ENCODE results near the gene ATP11C.
A peak's percentile ranks its signal among the peaks of the same experiment; 100 is the strongest.

Gene ATP11C

GRCh38 chrX:139802048-139802447 lies 130.8 kb downstream of the ATP11C start:
- DNase-seq (ENCODE audit: low spot score), result no peak

- no peak for DNase-seq (ENCODE audit: low spot score)
Observed at GRCh38 chrX:139801397-139801813, 131.4 kb downstream of the ATP11C start.

- no peak for DNase-seq (ENCODE audit: low spot score)
Observed at GRCh38 chrX:139798701-139799100, 134.2 kb downstream of the ATP11C start.

- no peak for DNase-seq (ENCODE audit: low spot score)
Observed at GRCh38 chrX:139795196-139795595, 137.7 kb downstream of the ATP11C start.

GRCh38 chrX:139787601-139788000 lies 145.3 kb downstream of the ATP11C start:
- DNase-seq (ENCODE audit: low spot score), result no peak

- DNase-seq (ENCODE audit: low spot score), result no peak
Observed at GRCh38 chrX:139784807-139785206, 148.0 kb downstream of the ATP11C start.

GRCh38 chrX:139783959-139784358 lies 148.9 kb downstream of the ATP11C start:
- DNase-seq (ENCODE audit: low spot score), result no peak

GRCh38 chrX:139783030-139783429 lies 149.8 kb downstream of the ATP11C start:
- no peak for DNase-seq (ENCODE audit: low spot score)

GRCh38 chrX:139776599-139776998 lies 156.3 kb downstream of the ATP11C start:
- no peak for DNase-seq (ENCODE audit: low spot score)

GRCh38 chrX:139770366-139770765 lies 162.5 kb downstream of the ATP11C start:
- DNase-seq (ENCODE audit: low spot score), result no peak

- DNase-seq (ENCODE audit: low spot score), result no peak
Observed at GRCh38 chrX:139766545-139766983, 166.3 kb downstream of the ATP11C start.

- DNase-seq (ENCODE audit: low spot score), result no peak
Observed at GRCh38 chrX:139762400-139763183, 170.3 kb downstream of the ATP11C start.

GRCh38 chrX:139759637-139760036 lies 173.2 kb downstream of the ATP11C start:
- DNase-seq (ENCODE audit: low spot score), result peak; percentile 5

GRCh38 chrX:139758809-139759208 lies 174.0 kb downstream of the ATP11C start:
- no peak for DNase-seq (ENCODE audit: low spot score)

GRCh38 chrX:139758250-139758649 lies 174.6 kb downstream of the ATP11C start:
- no peak for DNase-seq (ENCODE audit: low spot score)

- DNase-seq (ENCODE audit: low spot score), result no peak
Observed at GRCh38 chrX:139751053-139751452, 181.8 kb downstream of the ATP11C start.

- DNase-seq (ENCODE audit: low spot score), result no peak
Observed at GRCh38 chrX:139750390-139750789, 182.5 kb downstream of the ATP11C start.

- DNase-seq (ENCODE audit: low spot score), result peak; percentile 7
Observed at GRCh38 chrX:139739138-139739537, 193.7 kb downstream of the ATP11C start.

- no peak for DNase-seq (ENCODE audit: low spot score)
Observed at GRCh38 chrX:139738581-139738980, 194.3 kb downstream of the ATP11C start.

- DNase-seq (ENCODE audit: low spot score), result no peak
Observed at GRCh38 chrX:139736151-139736550, 196.7 kb downstream of the ATP11C start.

GRCh38 chrX:139734996-139735395 lies 197.9 kb downstream of the ATP11C start:
- no peak for DNase-seq (ENCODE audit: low spot score)

- no peak for DNase-seq (ENCODE audit: low spot score)
Observed at GRCh38 chrX:139725720-139726119, 207.1 kb downstream of the ATP11C start.

GRCh38 chrX:139724626-139725025 lies 208.2 kb downstream of the ATP11C start:
- DNase-seq (ENCODE audit: low spot score), result no peak

- no peak for DNase-seq (ENCODE audit: low spot score)
Observed at GRCh38 chrX:139720979-139721378, 211.9 kb downstream of the ATP11C start.
